Left lung (tissue), 14 donors: Measurements from ENCODE around the gene UHRF1. TPM values are rescaled to one million over a fixed set of nuclear protein-coding genes. Genes with fewer than 3 reads are reported as not detected.

Source experiments
- ATAC-seq: fragments of 200-7000 bp; cut with Tn5 transposase; one replicate; pipeline ENCODE4 v1.9.1; 2020; ENCODE audit warnings: moderate library complexity
- DNase-seq, 4 donors: peaks; one replicate each; pipeline ENCODE4 v3.0.0-alpha.2; 2013 to 2020
- H3K27ac ChIP-seq, 2 donors: fragments of 200-600 bp; sonication (generic) in 1 of 2; one replicate each; pipeline versions ENCODE4 v1.5.0 to v1.8.0; 2020 to 2021
- H3K27me3 ChIP-seq, 2 donors: fragments of 200-600 bp; sonication (generic) in 1 of 2; one replicate each; pipeline versions ENCODE4 v1.5.0 to v1.8.0; 2020 to 2021
- H3K36me3 ChIP-seq, 2 donors: fragments of 200-600 bp; sonication (generic) in 1 of 2; one replicate each; pipeline versions ENCODE4 v1.5.0 to v1.8.0; 2020 to 2021
- H3K4me1 ChIP-seq, 2 donors: fragments of 200-600 bp; one replicate each; pipeline ENCODE4 v1.8.0; 2021
- H3K4me3 ChIP-seq, 2 donors: fragments of 200-600 bp; sonication (generic) in 1 of 2; one replicate each; pipeline versions ENCODE4 v1.5.0 to v1.8.0; 2020 to 2021; ENCODE audit warnings: mild to moderate bottlenecking in 1 of 2
- H3K9me3 ChIP-seq, 2 donors: fragments of 200-600 bp; sonication (generic) in 1 of 2; one replicate each; pipeline versions ENCODE4 v1.5.0 to v1.8.0; 2020 to 2021
- intact Hi-C, 2 donors: fragments of 100-400 bp; cut with DNase I; formaldehyde crosslinking; loops; one replicate each; pipeline versions ENCODE4 v1.11.2 to v1.14.2; 2022
- long read RNA-seq, 12 donors: library from polyadenylated mRNA in 2 of 12; unstranded in 2 of 12; transcript quantifications; one replicate each; pipeline ENCODE4 v2.0.0 and lab custom pipeline, GENCODE V29; 2019 to 2026
- polyA plus RNA-seq, 6 donors: library from polyadenylated mRNA; unstranded; fragments of 120-200 nt; gene quantifications; one replicate each; pipeline ENCODE4 v1.2.1, GENCODE V29; 2013; ENCODE audit not compliant: insufficient read length in 6 of 6
- total RNA-seq, 2 donors: library from RNA; stranded (reverse); fragmentation: NEBNext Ultra II Directional; extraction: Animal tissue kit (Norgen Biotek cat#: 25700); gene quantifications; one replicate each; pipeline ENCODE4 v1.2.1, GENCODE V29; 2021
- TF ChIP-seq, protein P1 (sequence below), 2 donors: fragments of 200-600 bp; sonication (generic) in 1 of 2; IDR thresholded peaks; one replicate each; pipeline versions ENCODE4 v1.5.0 to v1.8.0; 2021; ENCODE audit warnings: antibody characterized with exemption in 2 of 2
- donor health status: DM: no; HTN: yes; CAD: no.
- donor health status: DM: no; HTN: no; CAD: no.

UHRF1 gene
- 10 to 100 TPM; 14.2 to 20.5 TPM for total RNA-seq
- 10 to 100 TPM; 18.4 to 30.2 (median 23.6) TPM for polyA plus RNA-seq
- long read RNA-seq, donor 1, partial matches to known transcripts, result 0 of 3 reads
- long read RNA-seq, donor 1, other reads (novel, unspliced or antisense), result 0 of 3 reads
- long read RNA-seq, donor 2, result 0 reads
- long read RNA-seq, donor 3, transcript UHRF1-205 (17 exons, 3,965 nt), result major isoform, 5 of 6 reads
- long read RNA-seq, donor 3, partial matches to known transcripts, result 0 of 6 reads
- long read RNA-seq, donor 3, other reads (novel, unspliced or antisense), result 0 of 6 reads
- long read RNA-seq, donor 4, partial matches to known transcripts, result 1 of 1 reads
- long read RNA-seq, donor 4, other reads (novel, unspliced or antisense), result 0 of 1 reads
- long read RNA-seq, donor 5, partial matches to known transcripts, result 0 of 3 reads
- long read RNA-seq, donor 5, other reads (novel, unspliced or antisense), result 0 of 3 reads
- long read RNA-seq, donor 6, partial matches to known transcripts, result 0 of 5 reads
- long read RNA-seq, donor 6, other reads (novel, unspliced or antisense), result 0 of 5 reads
- long read RNA-seq, donor 7, partial matches to known transcripts, result 0 of 1 reads
- long read RNA-seq, donor 7, other reads (novel, unspliced or antisense), result 0 of 1 reads
- long read RNA-seq, donor 8, transcript UHRF1-205 (17 exons, 3,965 nt), result major isoform, 6 of 7 reads
- long read RNA-seq, donor 8, partial matches to known transcripts, result 0 of 7 reads
- long read RNA-seq, donor 8, other reads (novel, unspliced or antisense), result 0 of 7 reads
- long read RNA-seq, donor 9, result 0 reads
- long read RNA-seq, donor 10, partial matches to known transcripts, result 1 of 2 reads
- long read RNA-seq, donor 10, other reads (novel, unspliced or antisense), result 0 of 2 reads
- long read RNA-seq, donor 11, result 0 reads
- long read RNA-seq, donor 12, partial matches to known transcripts, result 0 of 2 reads
- long read RNA-seq, donor 12, other reads (novel, unspliced or antisense), result 0 of 2 reads

DNA sequence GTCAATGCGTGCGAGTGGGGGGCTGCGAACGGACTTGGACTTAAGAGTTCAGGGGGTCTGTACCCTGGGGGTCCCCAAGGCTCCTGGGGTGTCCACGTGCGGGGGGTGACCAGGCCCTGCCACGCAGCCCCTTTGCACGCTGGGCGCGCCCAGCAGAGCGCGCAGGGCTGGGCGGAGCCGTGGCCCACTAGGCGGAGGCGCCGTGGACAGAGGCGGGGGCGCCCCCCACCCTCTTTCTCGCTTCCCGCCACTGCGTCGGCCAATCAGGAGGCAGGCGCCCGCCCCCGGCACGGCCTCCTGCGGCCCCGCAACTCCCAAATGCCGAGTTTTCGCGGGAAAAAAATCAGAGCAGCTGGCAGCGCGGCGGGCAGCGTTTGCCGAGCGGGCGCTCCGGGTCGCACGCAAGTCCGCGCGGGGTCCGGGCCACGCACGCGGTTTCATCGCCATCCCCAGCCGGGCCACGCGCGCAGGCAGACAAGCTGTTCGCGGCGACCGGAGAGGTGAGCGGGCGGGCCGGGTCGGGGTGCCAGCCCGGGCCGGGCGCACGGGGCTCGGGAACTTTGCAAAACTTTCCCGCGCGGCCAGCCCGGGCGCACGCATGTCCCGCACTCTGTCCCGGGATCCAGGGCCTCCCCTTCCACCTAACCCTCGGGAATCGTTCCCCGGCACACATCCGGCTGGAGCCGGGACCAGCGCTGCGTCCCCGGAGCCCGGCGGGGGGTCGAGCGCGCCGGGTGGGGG is at the start of gene UHRF1:
Gene UHRF1, plus strand, starts transcription at position 346 of the 741 bp plus-strand sequence. CDS start 1,385 bp downstream, outside the sequence.
- peak in 2 of 4 donors; percentile 35 to 81 for DNase-seq
- peaks cover 12 to 48% of the 10 kb centered on the region in 2 donors for H3K4me1 ChIP-seq
- intact Hi-C loops, result no loop called here
- TF ChIP-seq, protein P1, sequence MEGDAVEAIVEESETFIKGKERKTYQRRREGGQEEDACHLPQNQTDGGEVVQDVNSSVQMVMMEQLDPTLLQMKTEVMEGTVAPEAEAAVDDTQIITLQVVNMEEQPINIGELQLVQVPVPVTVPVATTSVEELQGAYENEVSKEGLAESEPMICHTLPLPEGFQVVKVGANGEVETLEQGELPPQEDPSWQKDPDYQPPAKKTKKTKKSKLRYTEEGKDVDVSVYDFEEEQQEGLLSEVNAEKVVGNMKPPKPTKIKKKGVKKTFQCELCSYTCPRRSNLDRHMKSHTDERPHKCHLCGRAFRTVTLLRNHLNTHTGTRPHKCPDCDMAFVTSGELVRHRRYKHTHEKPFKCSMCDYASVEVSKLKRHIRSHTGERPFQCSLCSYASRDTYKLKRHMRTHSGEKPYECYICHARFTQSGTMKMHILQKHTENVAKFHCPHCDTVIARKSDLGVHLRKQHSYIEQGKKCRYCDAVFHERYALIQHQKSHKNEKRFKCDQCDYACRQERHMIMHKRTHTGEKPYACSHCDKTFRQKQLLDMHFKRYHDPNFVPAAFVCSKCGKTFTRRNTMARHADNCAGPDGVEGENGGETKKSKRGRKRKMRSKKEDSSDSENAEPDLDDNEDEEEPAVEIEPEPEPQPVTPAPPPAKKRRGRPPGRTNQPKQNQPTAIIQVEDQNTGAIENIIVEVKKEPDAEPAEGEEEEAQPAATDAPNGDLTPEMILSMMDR (IDR thresholded peaks at IDR 0.05), result no peak
- no peaks in the 10 kb centered on the region for H3K36me3 ChIP-seq
- H3K27me3 ChIP-seq, result peaks cover 0 to 15% of the 10 kb centered on the region in 2 donors
- no peak for ATAC-seq
- H3K27ac ChIP-seq, result peak within 1 kb of the TSS in 1 of 2 donors; percentile 65
- H3K9me3 ChIP-seq, result no peaks in the 10 kb centered on the region
- H3K4me3 ChIP-seq, result peak within 1 kb of the TSS; percentile 50 to 63

GRCh38 chr19:4859697-4860096 is 49.6 kb upstream of the UHRF1 start:
- H3K27me3 ChIP-seq, result no peaks in the 10 kb centered on the region
- TF ChIP-seq, protein P1 (IDR thresholded peaks at IDR 0.05), result no peak
- DNase-seq, result no peak
- H3K27ac ChIP-seq, result no peak overlapping the region
- H3K4me3 ChIP-seq, result no peak overlapping the region
- H3K36me3 ChIP-seq, result peaks cover 0 to 78% of the 10 kb centered on the region in 2 donors
- H3K4me1 ChIP-seq, result peaks cover 0 to 3% of the 10 kb centered on the region in 2 donors
- no peaks in the 10 kb centered on the region for H3K9me3 ChIP-seq
- ATAC-seq, result no peak
- intact Hi-C loops, result no loop called here

DNA sequence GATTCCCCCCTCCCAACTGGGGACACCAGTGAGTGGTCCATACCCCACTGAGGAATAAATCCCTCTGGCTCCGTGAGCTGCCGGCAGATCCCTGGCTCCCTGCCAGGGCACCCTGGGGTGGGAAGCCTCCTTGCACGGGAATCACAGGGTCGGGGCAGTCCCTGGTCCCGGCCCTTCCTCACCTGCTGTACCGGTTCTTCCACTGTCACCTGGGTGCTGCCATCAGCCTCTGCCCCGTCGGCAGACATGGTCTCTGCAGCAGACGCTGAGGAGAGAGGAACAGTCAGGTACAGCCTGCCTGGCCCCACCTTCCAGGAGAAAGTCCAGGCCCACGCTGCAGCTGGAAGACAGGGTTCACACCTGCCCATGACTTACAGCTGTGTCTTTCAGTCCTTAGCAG is 48.2 kb upstream of the UHRF1 start:
- Histone ChIP-seq H3K36me3 (peaks cover 0 to 66% of the 10 kb centered on the region in 2 donors), H3K4me1 (peaks cover 0 to 18% of the 10 kb centered on the region in 2 donors), H3K27me3 (no peaks in the 10 kb centered on the region), H3K4me3 (no peak overlapping the region), H3K9me3 (no peaks in the 10 kb centered on the region), H3K27ac (no peak overlapping the region)
- intact Hi-C loops, result no loop called here
- peak; percentile 25 for ATAC-seq
- DNase-seq, result no peak
- TF ChIP-seq, protein P1 (IDR thresholded peaks at IDR 0.05), result no peak

- peak; percentile 52 for ATAC-seq
- TF ChIP-seq, protein P1 (IDR thresholded peaks at IDR 0.05), result no peak
- H3K9me3 ChIP-seq, result no peaks in the 10 kb centered on the region
- H3K27ac ChIP-seq, result peak overlapping the region; percentile 69 to 93
- intact Hi-C loops, result no loop called here
- H3K27me3 ChIP-seq, result no peaks in the 10 kb centered on the region
- DNase-seq, result peak; percentile 44 to 91 (median 74)
- peak overlapping the region; percentile 67 to 85 for H3K4me3 ChIP-seq
- H3K4me1 ChIP-seq, result peaks cover 0 to 57% of the 10 kb centered on the region in 2 donors
- H3K36me3 ChIP-seq, result peaks cover 0 to 11% of the 10 kb centered on the region in 2 donors
Observed at GRCh38 chr19:4866595-4867424, 42.5 kb upstream of the UHRF1 start.
